Dedifferentiated amniotic fluid mesenchymal stem cell (primary cell): ENCODE data around the gene TEAD3.
A peak's percentile ranks its signal among the peaks of the same experiment; 100 is the strongest.
"Not testable (repeated sequence)": the region's sequence is repeated elsewhere in the genome, so short reads cannot be mapped to it uniquely, and the experiment has no call there.

ENCODE experiments used
- DNase-seq: peaks from one replicate; pipeline ENCODE4 v3.0.0-alpha.2; 2016; ENCODE audit errors: extremely low spot score

The TEAD3 gene

GRCh38 chr6:35451354-35452182, 45.3 kb downstream of the TEAD3 start:
- no peak for DNase-seq

DNA sequence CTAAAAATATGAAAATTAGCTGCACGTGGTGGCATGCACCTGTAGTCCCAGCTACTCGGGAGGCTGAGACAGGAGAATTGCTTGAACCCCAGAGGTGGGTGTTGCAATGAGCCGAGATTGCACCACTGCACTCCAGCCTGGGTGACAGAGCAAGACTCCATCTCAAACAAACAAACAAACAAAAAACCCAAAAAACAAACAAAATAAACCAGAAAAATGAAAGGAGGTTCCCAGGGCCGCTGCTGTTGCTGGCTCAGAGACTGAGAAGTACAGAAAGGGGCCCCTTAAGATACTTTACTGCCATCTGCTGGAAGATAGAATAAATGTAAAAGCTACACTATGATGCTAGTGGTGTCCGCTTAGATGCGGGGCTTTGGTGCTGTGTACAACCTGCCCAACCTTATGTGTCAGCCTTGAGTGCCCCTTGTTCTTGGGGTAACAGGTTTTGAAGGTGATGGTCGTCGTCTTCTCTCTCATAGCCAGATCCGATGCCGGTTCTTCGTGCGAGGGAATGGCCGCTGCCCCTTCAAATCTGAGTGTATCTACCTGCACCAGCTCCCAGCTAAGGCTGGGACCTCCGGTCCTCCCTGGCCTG, 47.5 kb downstream of the TEAD3 start:
- peak; percentile 85 for DNase-seq

DNA sequence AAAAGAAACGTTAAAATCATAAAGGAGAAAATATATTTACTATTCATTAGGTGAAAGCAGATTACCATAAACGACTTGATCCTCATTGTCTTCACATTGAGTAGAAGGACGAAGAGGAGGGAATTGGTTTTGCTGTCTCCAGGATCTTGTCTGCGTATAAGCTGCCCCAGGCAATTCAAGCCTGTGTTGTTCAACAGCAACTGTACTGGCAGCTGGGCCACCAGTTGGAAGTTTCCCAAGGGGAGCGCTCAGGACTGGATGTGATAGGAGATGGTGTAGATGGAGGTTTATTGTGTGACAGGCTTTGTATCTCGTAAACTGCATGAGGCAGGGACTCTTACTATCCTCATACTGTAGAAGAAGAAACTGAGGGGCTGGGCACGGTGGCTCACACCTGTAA, 48.7 kb downstream of the TEAD3 start:
- no peak for DNase-seq

GRCh38 chr6:35445691-35446090, 51.2 kb downstream of the TEAD3 start:
- DNase-seq: no peak

DNA sequence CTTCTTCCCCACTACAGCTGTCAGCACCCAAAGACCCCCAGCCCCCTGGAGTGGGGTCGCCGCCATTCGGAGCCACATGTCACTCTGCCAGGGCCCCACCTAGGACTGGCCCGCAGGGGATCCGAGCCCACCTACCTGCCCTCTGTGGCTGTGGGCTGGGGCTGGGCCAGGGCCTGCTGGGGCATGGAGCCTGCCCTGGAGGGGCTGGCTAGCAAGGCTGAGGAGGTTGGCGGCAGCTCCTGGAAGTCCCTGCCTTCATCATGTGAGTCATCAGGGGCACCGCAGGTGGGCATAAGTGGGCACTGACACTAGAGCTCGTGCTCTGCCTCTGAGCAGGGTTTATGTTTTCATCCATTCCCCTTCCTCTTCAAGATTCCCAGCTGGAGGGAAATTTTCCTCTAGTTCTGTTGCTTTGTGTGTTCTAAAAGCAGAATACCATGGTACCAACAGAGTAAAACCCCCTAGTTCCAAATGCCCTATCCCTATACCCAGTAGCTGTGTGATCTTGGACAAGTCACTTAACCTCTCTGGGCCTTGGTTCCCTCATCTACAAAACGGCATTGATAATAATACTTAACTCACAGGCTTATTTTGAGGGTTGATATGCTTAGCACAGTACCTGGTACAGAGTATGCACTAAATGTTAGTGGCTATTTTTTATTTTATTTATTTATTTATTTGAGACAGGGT, 53.4 kb downstream of the TEAD3 start:
- no peak for DNase-seq

- no peak for DNase-seq
These were observed 54.2 kb downstream of the TEAD3 start for GRCh38 chr6:35442693-35443092.

GRCh38 chr6:35441642-35442041, 55.2 kb downstream of the TEAD3 start:
- DNase-seq: no peak

- no peak for DNase-seq
These were observed 55.7 kb downstream of the TEAD3 start for GRCh38 chr6:35441205-35441604.

- no peak for DNase-seq
These were observed 57.6 kb downstream of the TEAD3 start for GRCh38 chr6:35439308-35439707.

- DNase-seq: not testable (repeated sequence)
These were observed 58.4 kb downstream of the TEAD3 start for GRCh38 chr6:35438378-35439065.

- no peak for DNase-seq
These were observed 60.6 kb downstream of the TEAD3 start for GRCh38 chr6:35436071-35436857.

DNA sequence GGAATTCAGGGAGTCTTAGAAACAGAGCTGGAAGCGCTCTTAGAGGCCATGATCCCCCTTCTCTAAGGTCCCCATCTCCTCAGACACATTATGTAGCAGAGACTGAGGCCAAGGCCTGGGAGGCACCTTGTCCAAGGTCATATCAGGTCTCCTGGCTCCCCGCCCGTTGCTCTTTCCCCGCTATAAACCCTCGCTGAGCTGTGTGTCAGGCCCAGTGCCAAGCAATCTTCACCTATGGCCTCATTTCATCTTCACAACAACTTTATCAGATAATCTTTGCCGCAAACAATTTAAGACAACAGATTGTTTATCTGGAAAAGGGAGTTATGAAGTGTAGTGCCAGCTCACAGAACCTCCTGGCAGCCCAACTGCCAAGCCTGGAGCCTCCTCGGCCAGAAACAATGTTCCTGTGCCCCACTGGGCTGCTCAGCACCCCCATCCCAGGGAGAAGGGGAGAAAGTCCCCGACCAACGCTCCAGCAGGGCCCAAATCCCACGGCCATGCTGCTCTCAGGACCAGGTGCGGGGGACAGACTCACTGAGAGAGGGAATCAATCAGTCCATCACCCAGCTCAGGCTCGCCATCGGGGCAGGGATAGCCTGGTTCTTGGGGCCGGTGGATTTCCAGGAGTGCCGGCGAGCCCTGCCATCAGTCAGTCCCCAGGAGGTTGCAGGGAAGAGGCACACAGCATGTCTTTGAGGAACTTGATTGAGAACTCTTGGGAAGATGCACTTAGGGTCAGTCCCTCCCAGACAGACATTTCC, 61.6 kb downstream of the TEAD3 start:
- DNase-seq: no peak

GRCh38 chr6:35432702-35433101, 64.2 kb downstream of the TEAD3 start:
- DNase-seq: not testable (repeated sequence)

DNA sequence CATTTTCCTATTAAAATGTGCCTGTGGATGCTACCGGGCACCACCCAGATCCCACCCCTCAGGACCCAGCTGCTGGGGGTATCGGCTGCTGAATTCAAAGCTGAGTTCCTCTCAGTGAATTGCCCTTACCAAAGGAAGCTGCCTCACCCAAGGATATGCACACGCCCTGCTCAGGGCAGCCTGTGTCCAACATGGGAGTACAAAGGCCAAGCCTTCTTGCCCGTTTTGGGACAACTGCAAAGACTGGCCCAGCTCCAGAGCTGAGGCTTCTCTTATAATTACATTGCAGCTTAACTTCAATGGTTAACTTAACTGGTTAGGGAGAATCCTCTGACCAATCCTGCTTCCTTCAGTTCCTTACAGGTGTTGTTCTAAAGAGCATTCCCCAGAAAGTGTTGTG, 64.6 kb downstream of the TEAD3 start:
- no peak for DNase-seq

DNA sequence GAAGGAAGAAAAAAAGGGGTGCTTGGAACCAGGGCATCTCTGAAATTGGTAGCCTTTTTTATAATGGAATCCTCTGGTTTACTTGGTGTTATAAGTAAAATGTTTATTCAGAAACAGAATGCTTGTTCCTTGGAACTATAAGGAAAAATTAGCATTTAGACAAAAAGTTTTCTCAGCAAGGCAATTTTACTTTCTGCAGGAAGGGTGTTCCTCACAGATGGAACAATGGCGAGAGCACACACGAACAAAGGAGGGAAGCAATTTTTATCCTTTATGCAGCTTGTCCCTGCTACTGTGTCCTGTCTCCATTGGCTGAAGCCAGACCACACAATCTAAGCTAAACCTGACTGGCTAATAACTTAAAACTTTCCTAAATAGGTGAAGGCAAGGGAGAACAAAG, 67.4 kb downstream of the TEAD3 start:
- no peak for DNase-seq

GRCh38 chr6:35428421-35429149, 68.3 kb downstream of the TEAD3 start:
- DNase-seq: no peak

DNA sequence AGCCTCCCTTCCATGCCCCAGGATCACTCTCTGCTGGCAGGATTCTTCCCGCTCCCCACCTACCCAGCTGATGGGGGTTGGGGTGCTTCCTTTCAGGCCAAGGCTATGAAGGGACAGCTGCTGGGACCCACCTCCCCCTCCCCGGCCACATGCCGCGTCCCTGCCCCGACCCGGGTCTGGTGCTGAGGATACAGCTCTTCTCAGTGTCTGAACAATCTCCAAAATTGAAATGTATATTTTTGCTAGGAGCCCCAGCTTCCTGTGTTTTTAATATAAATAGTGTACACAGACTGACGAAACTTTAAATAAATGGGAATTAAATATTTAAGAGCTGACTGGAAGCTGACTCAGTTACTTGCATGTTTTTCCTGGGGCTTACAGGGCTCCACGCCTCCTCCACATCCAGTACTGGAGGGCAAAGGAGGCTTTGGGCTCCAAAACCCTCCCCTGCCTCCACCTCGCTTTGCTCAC, 69.0 kb downstream of the TEAD3 start:
- peak; percentile 65 for DNase-seq

DNA sequence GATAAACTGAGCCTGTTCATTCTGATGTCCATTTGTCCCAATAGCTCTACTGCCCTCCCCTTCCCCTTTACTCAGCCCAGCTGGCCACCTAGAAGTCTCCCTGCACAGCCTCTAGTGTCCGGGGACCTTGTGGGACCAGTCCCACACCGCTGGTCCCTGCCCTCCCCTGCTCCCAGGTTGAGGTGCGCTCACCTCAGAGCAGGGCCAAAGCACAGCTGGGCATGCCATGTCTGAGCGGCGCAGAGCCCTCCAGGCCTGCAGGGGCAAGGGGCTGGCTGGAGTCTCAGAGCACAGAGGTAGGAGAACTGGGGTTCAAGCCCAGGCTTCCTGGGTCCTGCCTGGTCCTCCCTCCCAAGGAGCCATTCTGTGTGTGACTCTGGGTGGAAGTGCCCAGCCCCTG, 69.4 kb downstream of the TEAD3 start:
- DNase-seq: no peak

DNA sequence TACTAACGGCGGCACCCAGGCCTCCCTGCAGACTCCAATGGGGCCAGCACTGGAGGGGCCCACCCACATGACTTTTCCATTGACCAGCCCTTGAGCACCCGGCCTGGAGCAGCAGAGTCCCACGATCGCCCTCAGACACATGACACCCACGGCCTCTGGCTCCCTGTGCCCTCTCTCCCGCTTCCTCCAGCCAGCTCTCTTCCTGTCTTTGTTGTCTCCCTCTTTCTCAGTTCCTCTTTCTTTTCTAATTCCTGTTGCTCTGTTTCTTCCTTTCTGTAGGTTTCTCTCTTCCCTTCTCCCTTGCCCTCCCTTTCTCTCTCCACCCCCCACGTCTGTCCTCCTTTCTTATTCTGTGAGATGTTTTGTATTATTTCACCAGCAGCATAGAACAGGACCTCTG, 70.8 kb downstream of the TEAD3 start:
- DNase-seq: no peak

GRCh38 chr6:35425284-35425683, 71.6 kb downstream of the TEAD3 start:
- peak; percentile 71 for DNase-seq
